DOHH2 (cell line): ENCODE measurements around the gene ZNF607.

Source experiments
- EZH2phosphoT487 ChIP-seq: fragments of 200-600 bp; sonication (generic); IDR thresholded peaks from 2 replicates; pipeline ENCODE4 v1.6.1; 2017; ENCODE audit warnings: borderline replicate concordance, mild to moderate bottlenecking, antibody characterized with exemption, low read length, moderate library complexity, mixed read lengths
- TF ChIP-seq, protein P1 (sequence below): fragments of 200-600 bp; sonication (generic); IDR thresholded peaks from one replicate; pipeline ENCODE4 v1.5.1; 2014; ENCODE audit warnings: antibody characterized with exemption, mild to moderate bottlenecking, low read depth, low read length; ENCODE audit not compliant: poor library complexity, severe bottlenecking

DNA sequence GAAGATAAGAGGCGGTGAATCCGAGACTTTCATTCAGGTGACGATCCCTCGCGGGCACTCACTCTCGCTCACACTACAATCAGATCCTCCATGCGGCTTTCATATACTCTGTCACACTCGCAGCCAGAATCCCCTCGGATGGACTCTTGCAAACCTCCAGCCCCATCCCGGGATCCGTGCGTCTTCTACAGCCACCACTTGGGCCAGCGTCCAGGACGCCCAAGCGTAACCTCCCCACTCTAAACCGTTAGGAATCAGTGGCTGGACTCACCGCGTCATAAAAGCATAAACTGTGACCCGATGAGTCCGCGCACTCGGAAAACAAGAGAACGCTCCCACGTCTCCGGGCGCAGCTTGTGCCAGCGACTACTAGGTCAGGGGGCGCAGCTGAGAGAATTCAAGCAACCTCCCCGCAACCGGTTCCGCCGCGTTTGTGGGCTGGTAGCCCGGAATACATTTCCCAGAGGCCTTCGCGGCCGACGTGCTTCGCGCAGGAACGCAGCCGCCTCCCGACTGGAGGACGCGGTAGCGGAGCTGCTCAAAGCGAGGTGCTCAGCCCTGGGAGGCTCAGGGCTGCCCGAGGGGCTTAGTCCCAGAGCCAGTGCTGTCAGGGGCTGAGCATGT lies 27.6 kb downstream of the ZNF607 start:
- TF ChIP-seq, protein P1, sequence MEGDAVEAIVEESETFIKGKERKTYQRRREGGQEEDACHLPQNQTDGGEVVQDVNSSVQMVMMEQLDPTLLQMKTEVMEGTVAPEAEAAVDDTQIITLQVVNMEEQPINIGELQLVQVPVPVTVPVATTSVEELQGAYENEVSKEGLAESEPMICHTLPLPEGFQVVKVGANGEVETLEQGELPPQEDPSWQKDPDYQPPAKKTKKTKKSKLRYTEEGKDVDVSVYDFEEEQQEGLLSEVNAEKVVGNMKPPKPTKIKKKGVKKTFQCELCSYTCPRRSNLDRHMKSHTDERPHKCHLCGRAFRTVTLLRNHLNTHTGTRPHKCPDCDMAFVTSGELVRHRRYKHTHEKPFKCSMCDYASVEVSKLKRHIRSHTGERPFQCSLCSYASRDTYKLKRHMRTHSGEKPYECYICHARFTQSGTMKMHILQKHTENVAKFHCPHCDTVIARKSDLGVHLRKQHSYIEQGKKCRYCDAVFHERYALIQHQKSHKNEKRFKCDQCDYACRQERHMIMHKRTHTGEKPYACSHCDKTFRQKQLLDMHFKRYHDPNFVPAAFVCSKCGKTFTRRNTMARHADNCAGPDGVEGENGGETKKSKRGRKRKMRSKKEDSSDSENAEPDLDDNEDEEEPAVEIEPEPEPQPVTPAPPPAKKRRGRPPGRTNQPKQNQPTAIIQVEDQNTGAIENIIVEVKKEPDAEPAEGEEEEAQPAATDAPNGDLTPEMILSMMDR: no peak
- no peak for TF ChIP-seq EZH2phosphoT487
